Measurements from ENCODE around the gene RASD2.
"Not testable (repeated sequence)": the region's sequence is repeated elsewhere in the genome, so short reads cannot be mapped to it uniquely, and the experiment has no call there.

The RASD2 gene

GRCh38 chr22:35498026-35498800 lies 42.4 kb upstream of the RASD2 start:
- DNase-seq: no peak
- no peak overlapping the region for H3K27ac ChIP-seq
- no peak for TF ChIP-seq CTCF (IDR thresholded peaks at IDR 0.05; ENCODE audit: low read depth, low read length, missing control alignments)
- in situ Hi-C loops (cut with HindIII; ENCODE audit: low pct_ligation_motif_present, low sequenced_read_pairs): no loop called here
- H3K36me3 ChIP-seq (replicated peaks): no peaks in the 10 kb centered on the region
- no peak overlapping the region for H3K4me3 ChIP-seq (ENCODE audit: low read depth, low read length)
- H3K27me3 ChIP-seq (replicated peaks): peaks cover 4% of the 10 kb centered on the region

GRCh38 chr22:35502836-35503235 lies 37.8 kb upstream of the RASD2 start:
- H3K27ac ChIP-seq: no peak overlapping the region
- in situ Hi-C loops (cut with HindIII; ENCODE audit: low pct_ligation_motif_present, low sequenced_read_pairs): no loop called here
- no peak overlapping the region for H3K4me3 ChIP-seq (ENCODE audit: low read depth, low read length)
- DNase-seq: no peak
- H3K27me3 ChIP-seq (replicated peaks): peaks cover 7% of the 10 kb centered on the region
- no peak for TF ChIP-seq CTCF (IDR thresholded peaks at IDR 0.05; ENCODE audit: low read depth, low read length, missing control alignments)
- H3K36me3 ChIP-seq (replicated peaks): no peaks in the 10 kb centered on the region

GRCh38 chr22:35505399-35506258 lies 35.0 kb upstream of the RASD2 start:
- TF ChIP-seq CTCF (IDR thresholded peaks at IDR 0.05; ENCODE audit: low read depth, low read length, missing control alignments): no peak
- Histone ChIP-seq H3K27me3 (replicated peaks) (peaks cover 7% of the 10 kb centered on the region), H3K27ac (no peak overlapping the region), H3K36me3 (replicated peaks) (no peaks in the 10 kb centered on the region), H3K4me3 (ENCODE audit: low read depth, low read length) (no peak overlapping the region)
- in situ Hi-C loops (cut with HindIII; ENCODE audit: low pct_ligation_motif_present, low sequenced_read_pairs): no loop called here
- no peak for DNase-seq

- Histone ChIP-seq H3K27ac (no peak overlapping the region), H3K4me3 (ENCODE audit: low read depth, low read length) (no peak overlapping the region), H3K36me3 (replicated peaks) (no peaks in the 10 kb centered on the region), H3K27me3 (replicated peaks) (peaks cover 7% of the 10 kb centered on the region)
- no peak for DNase-seq
- no peak for TF ChIP-seq CTCF (IDR thresholded peaks at IDR 0.05; ENCODE audit: low read depth, low read length, missing control alignments)
- in situ Hi-C loops (cut with HindIII; ENCODE audit: low pct_ligation_motif_present, low sequenced_read_pairs): no loop called here
These were observed 34.4 kb upstream of the RASD2 start for GRCh38 chr22:35506259-35506570.

- H3K36me3 ChIP-seq (replicated peaks); H3K27me3 ChIP-seq (replicated peaks); DNase-seq; in situ Hi-C loops (cut with HindIII; ENCODE audit: low pct_ligation_motif_present, low sequenced_read_pairs); H3K27ac ChIP-seq; H3K4me3 ChIP-seq (ENCODE audit: low read depth, low read length): not testable (repeated sequence)
These were observed 32.8 kb upstream of the RASD2 start for GRCh38 chr22:35507851-35508250.

GRCh38 chr22:35509451-35509850 lies 31.2 kb upstream of the RASD2 start:
- no peak for TF ChIP-seq CTCF (IDR thresholded peaks at IDR 0.05; ENCODE audit: low read depth, low read length, missing control alignments)
- Histone ChIP-seq H3K36me3 (replicated peaks) (no peaks in the 10 kb centered on the region), H3K27me3 (replicated peaks) (peaks cover 3% of the 10 kb centered on the region), H3K4me3 (ENCODE audit: low read depth, low read length) (no peak overlapping the region), H3K27ac (no peak overlapping the region)
- in situ Hi-C loops (cut with HindIII; ENCODE audit: low pct_ligation_motif_present, low sequenced_read_pairs): no loop called here
- no peak for DNase-seq

Data from brain microvascular endothelial cell (primary cell).